Measurements from ENCODE around the gene TUBGCP2. TPM values are rescaled to one million over a fixed set of nuclear protein-coding genes. Genes with fewer than 3 reads are reported as not detected.
"Not testable (repeated sequence)": the region's sequence is repeated elsewhere in the genome, so short reads cannot be mapped to it uniquely, and the experiment has no call there.

TUBGCP2 gene
- total RNA-seq, 1 donor from 2014 or later, result 35.8 TPM

DNA sequence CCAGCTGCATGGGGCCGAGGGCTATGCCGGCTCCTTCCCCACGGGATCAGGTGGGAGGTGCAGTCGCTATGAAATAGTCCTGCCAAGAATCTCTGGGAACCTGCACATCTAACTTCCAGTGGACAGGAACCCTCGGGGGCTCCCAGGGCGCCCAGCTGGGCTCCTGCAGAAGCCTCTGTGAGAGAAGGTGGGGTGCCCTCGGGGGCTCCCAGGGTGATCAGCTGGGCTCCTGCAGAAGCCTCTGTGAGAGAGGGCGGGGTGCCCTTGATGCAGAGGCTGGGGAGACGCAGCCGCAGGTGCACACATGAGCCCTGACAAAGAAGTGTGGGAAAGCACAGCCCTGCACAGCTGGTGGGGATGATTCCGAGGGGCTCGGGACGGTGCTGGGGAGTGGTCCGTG, 65.1 kb downstream of the TUBGCP2 start:
- no peak for ATAC-seq

DNA sequence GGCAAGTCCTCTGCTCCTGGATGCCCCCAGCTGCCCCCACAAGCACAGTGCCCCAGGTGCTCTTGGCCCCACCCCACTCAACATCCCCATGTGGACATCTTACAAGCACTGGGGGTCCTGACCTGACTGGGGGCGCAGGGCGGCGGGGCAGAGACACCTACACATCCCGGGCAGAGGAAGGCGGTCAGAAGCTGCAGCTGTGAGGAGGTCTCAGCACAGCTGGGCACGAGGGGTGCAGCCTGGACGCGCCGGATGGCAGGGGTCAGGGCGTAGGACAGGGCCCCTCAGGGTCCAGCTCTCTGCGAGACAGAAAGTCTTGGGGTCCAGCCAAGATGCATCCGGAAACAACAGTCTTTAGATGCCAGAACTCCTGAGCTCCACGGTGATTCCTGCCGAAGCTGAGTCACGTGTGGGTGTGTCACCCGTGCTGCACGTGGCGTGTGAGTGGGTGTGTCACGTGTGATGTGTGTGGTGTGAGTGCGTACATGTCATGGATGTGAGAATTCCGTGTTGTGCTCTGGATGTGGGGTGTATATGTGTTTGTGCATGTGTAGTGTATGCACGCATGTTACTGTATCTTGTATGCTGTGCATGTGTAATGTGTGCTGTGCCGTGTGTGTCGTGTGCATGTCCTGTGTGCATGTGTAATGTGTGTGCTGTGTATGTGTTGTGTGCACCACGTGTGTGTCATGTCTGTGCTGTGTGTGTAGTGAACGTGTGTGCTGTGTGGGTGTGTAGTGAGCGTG, 65.9 kb downstream of the TUBGCP2 start:
- no peak for ATAC-seq

DNA sequence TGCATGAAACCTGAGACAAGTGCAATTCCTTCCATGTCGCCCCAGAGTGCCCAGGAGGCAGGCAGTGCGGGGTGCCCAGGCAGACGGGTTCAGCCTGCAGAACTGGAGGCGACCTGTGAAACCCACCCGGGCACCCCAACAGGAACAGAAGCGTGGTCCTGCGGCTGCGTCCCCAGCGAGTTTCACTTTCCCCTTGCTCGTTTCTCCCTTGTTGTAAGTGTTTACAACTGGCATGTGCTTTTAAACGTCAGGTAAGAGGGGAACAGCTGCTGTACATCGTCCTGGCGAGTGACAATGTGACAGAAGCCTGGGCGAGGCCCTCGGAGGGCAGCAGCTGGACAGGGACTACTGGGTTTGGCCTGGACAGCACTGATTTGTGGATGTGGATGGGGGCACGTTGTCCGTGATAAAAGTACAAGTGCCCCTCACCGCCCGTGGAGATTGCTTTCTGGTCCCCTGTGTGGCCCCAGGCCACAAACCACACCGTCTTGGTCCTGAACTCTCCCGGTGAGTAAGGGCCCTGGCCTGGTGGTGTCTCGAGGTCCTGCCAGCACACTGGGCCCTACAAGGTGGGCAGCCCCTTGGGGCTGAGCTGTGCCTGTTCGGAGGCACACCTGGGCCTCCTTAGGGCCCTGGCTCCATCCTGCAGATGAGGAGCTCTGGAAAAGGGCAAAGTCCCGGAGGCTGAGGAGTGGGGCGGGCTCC, 67.0 kb downstream of the TUBGCP2 start:
- ATAC-seq, result no peak

DNA sequence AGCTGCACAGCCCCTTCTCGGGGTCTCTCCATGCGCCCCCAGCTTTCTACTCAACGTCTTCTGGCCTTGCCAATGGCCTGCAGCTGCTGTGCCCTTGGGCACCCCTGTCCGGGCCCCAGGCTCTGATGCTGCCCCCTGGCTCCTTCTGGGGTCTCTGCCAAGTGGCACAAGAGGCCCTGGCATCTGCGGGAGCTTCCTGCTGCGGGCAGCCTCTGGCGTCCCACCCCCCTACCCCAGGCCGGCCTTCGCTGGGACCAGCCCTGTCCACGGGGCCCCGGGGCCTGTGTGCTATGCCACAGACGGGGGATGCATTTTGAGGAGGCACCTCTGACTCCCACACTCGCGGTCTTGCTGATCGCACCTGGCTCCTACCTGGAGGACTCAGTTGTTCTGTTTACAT, 68.7 kb downstream of the TUBGCP2 start:
- ATAC-seq, result no peak

DNA sequence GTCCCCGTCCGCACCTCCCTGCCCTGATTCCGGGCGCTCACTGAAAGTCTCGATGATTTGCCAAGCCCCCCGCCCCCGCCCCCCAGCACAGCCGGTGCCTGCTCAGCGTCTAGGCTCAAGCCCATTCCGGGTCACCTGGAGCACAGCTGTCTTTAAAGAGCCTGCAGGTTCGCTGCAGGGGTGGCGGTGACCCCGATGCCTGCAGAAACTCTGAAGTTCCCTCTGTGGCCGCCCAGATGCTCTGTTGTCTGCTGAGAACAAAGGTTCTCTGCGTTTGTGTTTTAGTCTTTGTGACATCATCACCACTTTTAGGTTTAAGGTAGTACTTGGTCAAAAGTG, 70.2 kb downstream of the TUBGCP2 start:
- no peak for ATAC-seq

DNA sequence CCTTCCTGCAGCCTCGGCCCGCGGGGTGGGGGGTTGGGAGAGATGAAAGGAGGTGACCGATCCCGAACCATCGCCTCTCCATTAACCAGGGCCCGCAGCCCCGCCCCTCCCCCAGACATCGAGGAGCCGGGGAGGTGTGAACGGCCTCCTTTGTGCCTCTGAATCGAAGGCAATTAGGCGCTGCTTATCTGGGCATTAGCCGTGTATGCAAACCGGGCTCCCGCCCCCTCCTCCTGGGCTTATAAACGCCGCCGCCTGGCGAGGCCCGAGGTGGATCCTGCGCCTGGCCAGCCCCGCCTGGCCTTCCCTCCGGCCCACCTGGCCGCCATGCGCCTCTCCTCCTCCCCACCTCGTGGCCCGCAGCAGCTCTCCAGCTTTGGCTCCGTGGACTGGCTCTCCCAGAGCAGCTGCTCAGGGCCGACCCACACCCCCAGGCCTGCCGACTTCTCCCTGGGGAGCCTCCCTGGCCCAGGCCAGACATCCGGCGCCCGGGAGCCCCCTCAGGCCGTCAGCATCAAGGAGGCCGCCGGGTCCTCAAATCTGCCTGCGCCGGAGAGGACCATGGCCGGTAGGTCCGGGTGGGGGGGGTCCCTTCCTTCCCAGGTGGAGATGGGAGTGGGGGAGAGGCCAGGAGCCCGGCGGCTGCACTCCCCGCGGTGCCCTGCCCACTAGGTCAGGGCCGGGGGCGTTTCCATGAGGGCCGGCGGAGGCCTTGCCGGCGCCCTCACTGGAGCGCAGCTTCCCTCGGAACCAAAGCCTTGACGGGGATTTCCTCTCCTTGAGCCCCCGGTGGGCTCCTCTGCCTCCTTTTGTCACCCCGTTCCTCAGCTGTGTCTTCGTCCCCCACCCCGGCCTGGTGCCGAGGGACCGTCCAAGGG, 70.8 kb downstream of the TUBGCP2 start, which contains the start of gene VENTX:
VENTX (plus strand) TSS at position 268 of the 878 bp plus-strand sequence; CDS start at position 328, 60 bp downstream.
- ATAC-seq, result no peak

DNA sequence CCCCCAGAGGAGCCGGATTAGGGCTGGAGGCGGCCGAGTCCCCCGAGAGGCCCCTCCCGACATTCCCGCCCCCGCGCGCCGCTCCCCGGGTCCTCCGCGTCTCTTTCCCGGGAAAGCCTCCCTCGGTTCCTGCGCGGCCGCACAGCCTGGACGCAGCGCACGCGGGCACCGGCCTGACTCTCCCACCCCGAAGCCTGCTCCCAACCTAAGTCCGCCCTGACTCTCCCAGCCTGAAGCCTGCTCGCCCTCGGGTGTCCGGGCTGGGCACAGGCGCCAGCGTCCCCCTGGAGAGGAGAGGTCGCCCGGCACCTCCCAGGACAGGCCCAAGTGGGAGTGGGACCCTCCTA, 71.5 kb downstream of the TUBGCP2 start:
- no peak for ATAC-seq

DNA sequence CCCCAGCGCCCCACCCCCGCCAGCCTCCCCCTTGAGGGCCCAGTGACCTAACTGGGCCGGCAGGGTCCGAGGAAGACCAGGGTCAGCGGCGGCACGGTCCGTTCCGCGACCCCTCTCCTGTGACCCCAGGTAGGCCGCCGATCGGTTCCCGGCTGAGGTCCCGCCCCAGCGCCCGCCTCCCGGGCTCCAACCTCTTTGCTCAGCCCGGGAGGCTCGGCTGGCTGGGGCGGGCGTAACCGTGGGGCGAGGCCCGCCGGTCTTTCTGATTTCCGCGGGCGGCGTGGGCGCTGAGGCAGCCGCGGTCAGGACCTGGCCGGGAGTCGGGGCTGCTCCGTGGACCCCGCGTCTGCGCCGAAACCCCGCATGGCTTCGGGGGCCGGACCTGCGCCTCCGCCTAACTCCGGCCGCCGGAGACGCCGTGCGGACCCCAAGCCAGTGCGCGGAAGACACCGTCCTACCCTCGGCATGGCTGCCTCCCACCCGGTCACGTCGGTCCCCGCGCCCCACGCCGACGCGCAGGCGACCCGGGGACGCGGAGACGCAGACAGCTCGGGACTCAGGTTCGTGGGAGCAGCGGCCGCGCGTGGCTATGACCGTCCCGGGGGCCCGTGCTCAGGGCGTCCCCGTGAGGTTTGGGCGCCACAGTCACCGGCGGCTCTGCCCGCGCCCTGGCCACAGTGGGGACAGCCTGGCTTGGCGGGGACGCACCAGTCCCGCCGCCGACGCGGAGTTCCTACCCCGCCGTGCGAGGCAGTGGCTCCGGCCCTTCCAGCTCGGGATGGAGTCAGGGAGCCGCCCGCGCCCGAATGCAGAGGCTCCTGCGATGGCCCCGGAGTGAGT, 72.1 kb downstream of the TUBGCP2 start:
- ATAC-seq, result peak; percentile 16

DNA sequence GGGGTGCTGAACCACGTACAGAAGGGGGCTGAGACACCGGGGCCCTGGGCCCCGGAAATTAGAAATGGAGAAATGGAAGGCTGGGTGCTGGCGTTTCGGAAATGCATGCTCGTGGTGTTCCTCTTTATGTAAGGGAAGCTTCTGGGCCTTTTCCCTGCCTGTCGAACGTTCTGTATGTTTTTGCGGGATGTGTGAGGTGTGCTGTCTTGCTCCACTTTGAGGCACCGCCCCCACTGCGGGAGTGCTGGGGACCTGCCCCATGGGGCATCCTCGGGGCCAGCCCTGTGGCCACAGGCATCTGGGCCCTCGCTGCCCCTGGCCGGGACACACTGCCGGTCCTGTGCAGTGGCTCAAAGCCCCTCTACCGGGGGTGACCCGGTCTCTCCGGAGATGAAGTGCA, 72.7 kb downstream of the TUBGCP2 start:
- ATAC-seq, result no peak

DNA sequence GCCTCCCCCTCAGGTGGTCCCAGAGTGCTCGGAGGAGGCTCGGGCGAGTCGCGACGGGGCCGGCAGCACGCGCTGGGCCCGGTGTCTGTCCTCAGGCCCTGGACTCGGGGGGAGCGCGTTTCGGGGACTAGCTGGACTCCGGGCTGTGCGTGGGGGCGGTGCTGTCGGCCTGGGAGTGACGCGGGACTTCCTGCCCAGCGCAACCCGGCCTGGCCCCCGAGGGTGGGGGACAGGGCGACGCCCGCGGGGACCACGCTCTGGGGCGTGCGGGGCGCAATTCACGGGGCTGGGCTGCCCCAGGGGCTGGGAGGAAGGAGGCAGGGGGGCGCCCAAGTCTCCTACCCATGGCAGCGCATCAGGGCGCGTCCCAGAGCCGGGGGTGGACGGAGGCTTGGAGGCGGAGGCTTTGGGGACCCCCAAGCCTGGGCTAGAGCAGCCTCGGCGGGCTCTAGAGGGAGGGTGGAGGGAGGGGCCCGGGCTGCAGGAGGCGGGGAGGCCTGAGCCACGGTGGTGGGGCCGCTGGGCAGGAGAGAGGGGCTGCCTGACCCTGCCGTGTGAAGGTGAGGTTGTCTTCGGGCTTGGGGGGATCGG, 73.3 kb downstream of the TUBGCP2 start:
- ATAC-seq, result no peak

DNA sequence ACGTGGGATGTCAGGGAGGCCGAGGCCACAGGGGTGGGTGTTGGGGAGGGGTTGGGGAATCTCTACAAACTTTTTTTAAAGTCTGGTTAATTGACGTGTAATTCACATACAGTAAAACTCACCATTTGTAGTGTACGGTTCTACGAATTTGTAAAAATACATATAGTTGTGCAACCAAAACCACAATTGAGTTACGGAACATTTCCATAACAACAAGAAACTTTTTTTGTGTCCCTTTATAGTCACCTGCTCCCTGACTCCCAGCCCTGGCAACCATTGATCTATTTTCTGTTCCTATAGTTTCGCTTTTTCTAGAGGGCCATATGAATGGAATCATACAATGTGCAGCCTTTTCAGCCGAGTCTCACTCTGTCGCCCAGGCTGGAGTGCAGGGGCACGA, 73.9 kb downstream of the TUBGCP2 start:
- ATAC-seq, result not testable (repeated sequence)

DNA sequence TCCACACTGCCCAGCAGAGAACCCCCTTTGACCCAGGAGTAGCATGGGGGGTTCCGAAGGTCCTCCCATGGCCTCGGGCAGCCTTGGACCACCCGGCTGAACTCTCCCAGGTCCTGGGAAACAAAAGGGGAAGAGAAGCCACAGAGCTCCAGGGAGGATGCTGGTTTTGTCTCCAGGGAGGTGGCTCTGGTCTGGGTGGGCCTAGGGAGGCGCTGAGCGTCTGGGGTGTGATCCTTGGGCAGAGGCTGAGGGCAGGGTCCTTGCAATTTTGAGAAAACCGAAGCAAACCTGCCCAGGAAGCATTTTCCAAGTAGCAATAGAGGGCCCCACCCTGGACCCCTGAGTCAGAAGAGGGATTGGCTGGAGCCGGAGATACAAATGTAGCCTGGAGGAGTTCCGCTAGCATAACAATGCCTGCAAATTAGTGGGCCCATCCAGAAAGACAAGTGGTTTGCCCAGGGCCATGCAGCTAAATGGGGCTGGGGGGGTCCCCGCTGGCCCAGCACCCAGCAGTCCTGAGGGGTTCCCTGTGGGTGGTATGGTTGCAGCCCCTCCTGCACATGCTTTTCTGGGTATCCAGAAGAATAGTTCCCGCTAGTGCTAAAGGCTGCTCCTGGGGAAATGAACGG, 76.6 kb downstream of the TUBGCP2 start:
- no peak for ATAC-seq

DNA sequence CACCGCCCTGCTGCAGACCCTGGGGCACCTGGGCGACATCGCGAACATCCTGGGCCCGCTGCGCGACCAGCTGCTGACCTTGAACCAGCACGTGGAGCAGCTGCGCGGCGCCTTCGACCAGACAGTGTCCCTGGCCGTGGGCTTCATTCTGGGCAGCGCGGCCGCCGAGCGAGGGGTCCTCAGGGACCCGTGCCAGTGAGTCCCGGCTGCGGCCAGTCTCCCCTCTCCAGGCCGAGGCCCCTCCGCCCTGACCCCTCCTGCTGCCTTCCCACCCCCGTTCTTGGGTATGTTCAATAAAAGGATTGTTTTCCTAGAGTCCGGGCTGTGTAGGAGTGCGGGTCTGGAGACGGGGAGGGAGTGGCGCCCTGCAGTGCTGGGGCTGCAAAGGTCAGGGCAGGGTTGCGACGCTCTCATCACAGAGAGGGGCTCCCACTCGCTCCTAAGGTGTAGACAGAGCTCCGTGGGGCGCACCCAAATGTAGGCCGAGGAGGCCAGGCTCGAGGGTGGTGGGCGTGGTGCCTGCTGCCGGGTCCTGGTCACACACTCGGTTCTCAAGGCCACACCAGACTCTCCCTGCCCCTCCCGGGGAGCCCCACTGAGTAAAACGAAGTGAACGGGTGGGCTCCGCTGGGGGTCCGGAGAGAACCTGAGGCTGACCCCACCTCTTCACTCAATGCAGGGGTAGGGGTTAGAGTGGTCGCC, 77.3 kb downstream of the TUBGCP2 start:
- no peak for ATAC-seq

DNA sequence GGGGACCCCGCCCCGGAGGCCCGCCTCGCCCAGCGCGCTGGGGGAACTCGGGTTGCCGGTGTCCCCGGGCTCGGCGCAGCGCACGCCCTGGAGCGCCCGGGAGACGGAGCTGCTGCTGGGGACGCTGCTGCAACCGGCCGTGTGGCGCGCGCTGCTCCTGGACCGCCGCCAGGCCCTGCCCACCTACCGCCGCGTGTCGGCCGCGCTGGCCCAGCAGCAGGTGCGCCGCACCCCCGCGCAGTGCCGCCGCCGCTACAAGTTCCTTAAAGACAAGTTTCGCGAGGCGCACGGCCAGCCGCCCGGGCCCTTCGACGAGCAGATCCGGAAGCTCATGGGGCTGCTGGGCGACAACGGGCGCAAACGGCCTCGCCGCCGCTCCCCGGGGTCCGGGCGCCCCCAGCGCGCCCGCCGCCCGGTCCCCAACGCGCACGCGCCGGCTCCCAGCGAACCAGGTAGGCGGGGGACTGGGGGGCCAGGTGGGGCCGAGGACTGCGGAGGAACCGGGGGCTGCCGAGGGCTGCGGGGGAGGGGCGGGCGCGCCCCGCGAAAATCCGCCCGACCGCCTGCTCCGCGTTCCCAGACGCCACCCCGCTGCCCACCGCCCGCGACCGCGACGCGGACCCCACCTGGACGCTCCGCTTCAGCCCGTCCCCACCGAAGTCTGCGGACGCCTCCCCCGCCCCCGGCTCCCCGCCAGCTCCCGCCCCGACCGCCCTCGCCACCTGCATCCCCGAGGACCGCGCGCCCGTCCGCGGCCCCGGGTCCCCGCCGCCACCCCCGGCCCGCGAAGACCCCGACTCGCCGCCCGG, 78.1 kb downstream of the TUBGCP2 start:
- ATAC-seq, result no peak

DNA sequence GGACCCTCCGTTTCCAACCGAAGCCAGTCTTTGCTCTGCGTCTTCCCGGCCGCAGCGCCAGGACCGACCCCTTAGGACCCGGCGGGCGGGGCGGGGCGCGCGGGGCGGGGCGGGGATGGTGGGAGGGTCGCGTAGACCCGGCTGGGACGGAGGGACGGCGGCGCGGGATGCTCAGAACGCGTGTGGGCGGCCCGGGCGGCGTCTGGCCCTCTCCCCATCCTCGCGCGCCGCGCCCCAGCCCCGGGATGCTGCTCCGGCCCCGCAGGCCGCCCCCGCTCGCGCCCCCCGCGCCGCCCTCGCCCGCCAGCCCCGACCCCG, 78.7 kb downstream of the TUBGCP2 start, which contains the start of gene UTF1:
UTF1 (plus strand) TSS at position 174 of the 318 bp plus-strand sequence; CDS start at position 246, 72 bp downstream.
- ATAC-seq, result no peak

DNA sequence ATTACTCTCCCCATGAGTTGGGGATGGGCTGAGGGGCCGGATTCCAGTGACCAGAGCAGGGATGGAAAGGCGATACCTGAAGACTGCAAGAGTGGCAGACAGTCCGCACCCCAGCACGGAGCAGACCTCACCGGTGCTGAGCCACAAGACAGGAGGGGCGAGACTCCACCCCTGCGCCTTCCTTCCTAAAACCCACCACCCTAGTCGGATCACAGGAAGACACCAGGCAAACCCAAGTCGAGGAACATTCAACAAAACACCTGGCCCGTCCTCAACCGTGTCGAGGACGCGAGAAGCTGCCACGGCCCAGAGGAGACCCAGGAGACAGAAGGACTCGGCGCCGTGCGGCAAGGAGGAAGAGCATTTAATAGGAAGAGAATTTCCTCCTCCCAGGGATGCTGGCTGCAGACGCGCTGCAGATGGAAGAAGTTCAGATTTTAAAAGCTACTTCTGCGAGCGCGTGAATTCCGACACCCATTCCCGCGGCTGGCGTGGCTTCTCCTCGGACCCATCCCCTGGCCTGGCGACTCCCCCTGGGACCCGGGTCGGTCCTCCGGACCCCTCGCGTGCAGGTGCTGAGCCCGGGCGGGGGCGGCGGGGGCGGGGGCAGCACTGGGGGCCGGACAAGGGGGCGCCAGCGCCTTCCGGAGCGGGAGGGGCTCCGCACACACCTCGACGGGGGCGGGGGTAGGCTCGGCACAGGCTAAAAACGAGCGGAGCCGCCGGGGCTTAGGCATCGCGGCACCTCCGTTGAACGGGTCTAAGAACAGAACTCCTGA, 79.2 kb downstream of the TUBGCP2 start:
- no peak for ATAC-seq

Data from esophagus mucosa (tissue), 1 donor.